GM12878 (cell line): ENCODE results near the gene MEGF11.

Experiments
- CREB1 ChIP-seq: IDR thresholded peaks from 2 replicates; pipeline ENCODE4 v1.6.1; 2012; ENCODE audit warnings: low read depth, mild to moderate bottlenecking, inconsistent platforms
- NFYB ChIP-seq: IDR thresholded peaks from 2 replicates; pipeline ENCODE4 v1.6.1; 2011; ENCODE audit warnings: low read depth, mild to moderate bottlenecking, low read length, improper control_type of control experiment, moderate library complexity; ENCODE audit not compliant: insufficient read depth
- POLR2A ChIP-seq: IDR thresholded peaks from 2 replicates; pipeline ENCODE4 v1.6.1; 2011; ENCODE audit warnings: low read depth, mild to moderate bottlenecking, low read length
- POLR2AphosphoS5 ChIP-seq: IDR thresholded peaks from 2 replicates; pipeline ENCODE4 v1.6.1; 2011; ENCODE audit warnings: mild to moderate bottlenecking, low read length, inconsistent platforms
- RAD21 ChIP-seq: IDR thresholded peaks from 2 replicates; pipeline ENCODE4 v1.6.1; 2011; ENCODE audit warnings: mild to moderate bottlenecking, low read depth, low read length, moderate library complexity; ENCODE audit not compliant: insufficient read depth
- ZBED1 ChIP-seq: IDR thresholded peaks from 2 replicates; pipeline ENCODE4 v1.6.1; 2016; ENCODE audit warnings: borderline replicate concordance
- TF ChIP-seq, protein P1 (sequence below), 3 experiments: IDR thresholded peaks in 2 of 3; conservative IDR thresholded peaks in 1 of 3; 2 replicates each; pipeline ENCODE4 v1.5.1; 2011; ENCODE audit warnings: low read depth in 3 of 3, low read length in 3 of 3, mild to moderate bottlenecking in 3 of 3, control low read depth in 2 of 3, moderate library complexity in 2 of 3, inconsistent platforms in 1 of 3, mixed read lengths in 1 of 3; ENCODE audit not compliant: control insufficient read depth in 2 of 3, insufficient read depth in 1 of 3; ENCODE audit errors: extremely low read depth in 1 of 3
- TF ChIP-seq, protein P2 (sequence below): fragments of 150-350 bp; IDR thresholded peaks from 2 replicates; pipeline ENCODE4 v1.6.1; 2016; ENCODE audit warnings: low read depth, low read length
- TF ChIP-seq, protein P3 (sequence below): IDR thresholded peaks from 2 replicates; pipeline ENCODE4 v1.6.1; 2012; ENCODE audit warnings: low read length, inconsistent platforms

DNA sequence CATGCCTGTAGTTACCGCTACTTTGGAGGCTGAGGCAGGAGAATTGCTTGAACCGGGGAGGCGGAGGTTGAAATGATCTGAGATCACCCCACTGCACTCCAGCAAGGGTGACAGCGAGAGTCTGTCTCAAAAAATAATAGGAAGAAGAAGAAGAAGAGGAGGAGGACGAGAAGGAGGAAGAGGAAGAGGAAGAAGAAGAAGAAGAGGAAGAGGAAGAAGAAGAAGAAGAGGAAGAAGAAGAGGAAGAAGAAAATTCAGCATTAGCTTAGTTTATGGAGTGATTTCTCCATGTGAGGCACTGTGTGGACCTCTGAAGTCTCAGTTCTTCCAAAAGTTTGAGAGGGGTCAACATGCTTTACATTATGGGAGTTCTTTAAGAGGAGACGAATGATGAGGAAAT is 17.4 kb upstream of the MEGF11 start:
- TF ChIP-seq, protein P1, sequence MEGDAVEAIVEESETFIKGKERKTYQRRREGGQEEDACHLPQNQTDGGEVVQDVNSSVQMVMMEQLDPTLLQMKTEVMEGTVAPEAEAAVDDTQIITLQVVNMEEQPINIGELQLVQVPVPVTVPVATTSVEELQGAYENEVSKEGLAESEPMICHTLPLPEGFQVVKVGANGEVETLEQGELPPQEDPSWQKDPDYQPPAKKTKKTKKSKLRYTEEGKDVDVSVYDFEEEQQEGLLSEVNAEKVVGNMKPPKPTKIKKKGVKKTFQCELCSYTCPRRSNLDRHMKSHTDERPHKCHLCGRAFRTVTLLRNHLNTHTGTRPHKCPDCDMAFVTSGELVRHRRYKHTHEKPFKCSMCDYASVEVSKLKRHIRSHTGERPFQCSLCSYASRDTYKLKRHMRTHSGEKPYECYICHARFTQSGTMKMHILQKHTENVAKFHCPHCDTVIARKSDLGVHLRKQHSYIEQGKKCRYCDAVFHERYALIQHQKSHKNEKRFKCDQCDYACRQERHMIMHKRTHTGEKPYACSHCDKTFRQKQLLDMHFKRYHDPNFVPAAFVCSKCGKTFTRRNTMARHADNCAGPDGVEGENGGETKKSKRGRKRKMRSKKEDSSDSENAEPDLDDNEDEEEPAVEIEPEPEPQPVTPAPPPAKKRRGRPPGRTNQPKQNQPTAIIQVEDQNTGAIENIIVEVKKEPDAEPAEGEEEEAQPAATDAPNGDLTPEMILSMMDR (IDR thresholded peaks at IDR 0.05 in 2 of 3, conservative IDR thresholded peaks at IDR 0.05 in 1 of 3; ENCODE audit: control insufficient read depth in 2 of 3, extremely low read depth in 1 of 3, insufficient read depth in 1 of 3, low read depth in 3 of 3, low read length in 3 of 3) = no peak
- TF ChIP-seq ZBED1 (no peak), CREB1 (no peak), NFYB (no peak), POLR2AphosphoS5 (no peak), POLR2A (no peak), RAD21 (no peak)
- TF ChIP-seq, protein P2, sequence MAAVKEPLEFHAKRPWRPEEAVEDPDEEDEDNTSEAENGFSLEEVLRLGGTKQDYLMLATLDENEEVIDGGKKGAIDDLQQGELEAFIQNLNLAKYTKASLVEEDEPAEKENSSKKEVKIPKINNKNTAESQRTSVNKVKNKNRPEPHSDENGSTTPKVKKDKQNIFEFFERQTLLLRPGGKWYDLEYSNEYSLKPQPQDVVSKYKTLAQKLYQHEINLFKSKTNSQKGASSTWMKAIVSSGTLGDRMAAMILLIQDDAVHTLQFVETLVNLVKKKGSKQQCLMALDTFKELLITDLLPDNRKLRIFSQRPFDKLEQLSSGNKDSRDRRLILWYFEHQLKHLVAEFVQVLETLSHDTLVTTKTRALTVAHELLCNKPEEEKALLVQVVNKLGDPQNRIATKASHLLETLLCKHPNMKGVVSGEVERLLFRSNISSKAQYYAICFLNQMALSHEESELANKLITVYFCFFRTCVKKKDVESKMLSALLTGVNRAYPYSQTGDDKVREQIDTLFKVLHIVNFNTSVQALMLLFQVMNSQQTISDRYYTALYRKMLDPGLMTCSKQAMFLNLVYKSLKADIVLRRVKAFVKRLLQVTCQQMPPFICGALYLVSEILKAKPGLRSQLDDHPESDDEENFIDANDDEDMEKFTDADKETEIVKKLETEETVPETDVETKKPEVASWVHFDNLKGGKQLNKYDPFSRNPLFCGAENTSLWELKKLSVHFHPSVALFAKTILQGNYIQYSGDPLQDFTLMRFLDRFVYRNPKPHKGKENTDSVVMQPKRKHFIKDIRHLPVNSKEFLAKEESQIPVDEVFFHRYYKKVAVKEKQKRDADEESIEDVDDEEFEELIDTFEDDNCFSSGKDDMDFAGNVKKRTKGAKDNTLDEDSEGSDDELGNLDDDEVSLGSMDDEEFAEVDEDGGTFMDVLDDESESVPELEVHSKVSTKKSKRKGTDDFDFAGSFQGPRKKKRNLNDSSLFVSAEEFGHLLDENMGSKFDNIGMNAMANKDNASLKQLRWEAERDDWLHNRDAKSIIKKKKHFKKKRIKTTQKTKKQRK = no peak
- TF ChIP-seq, protein P3, sequence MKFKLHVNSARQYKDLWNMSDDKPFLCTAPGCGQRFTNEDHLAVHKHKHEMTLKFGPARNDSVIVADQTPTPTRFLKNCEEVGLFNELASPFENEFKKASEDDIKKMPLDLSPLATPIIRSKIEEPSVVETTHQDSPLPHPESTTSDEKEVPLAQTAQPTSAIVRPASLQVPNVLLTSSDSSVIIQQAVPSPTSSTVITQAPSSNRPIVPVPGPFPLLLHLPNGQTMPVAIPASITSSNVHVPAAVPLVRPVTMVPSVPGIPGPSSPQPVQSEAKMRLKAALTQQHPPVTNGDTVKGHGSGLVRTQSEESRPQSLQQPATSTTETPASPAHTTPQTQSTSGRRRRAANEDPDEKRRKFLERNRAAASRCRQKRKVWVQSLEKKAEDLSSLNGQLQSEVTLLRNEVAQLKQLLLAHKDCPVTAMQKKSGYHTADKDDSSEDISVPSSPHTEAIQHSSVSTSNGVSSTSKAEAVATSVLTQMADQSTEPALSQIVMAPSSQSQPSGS = no peak
